NOMO-1 (cell line): Measurements from ENCODE around the gene TLX1.
"Not testable (repeated sequence)": the region's sequence is repeated elsewhere in the genome, so short reads cannot be mapped to it uniquely, and the experiment has no call there.

Experiments
- DNase-seq, 2 experiments: peaks; one replicate each; lab custom pipeline; 2025; ENCODE audit not compliant: unreplicated experiment in 2 of 2; lab: John Stamatoyannopoulos, UW

The TLX1 gene

DNA sequence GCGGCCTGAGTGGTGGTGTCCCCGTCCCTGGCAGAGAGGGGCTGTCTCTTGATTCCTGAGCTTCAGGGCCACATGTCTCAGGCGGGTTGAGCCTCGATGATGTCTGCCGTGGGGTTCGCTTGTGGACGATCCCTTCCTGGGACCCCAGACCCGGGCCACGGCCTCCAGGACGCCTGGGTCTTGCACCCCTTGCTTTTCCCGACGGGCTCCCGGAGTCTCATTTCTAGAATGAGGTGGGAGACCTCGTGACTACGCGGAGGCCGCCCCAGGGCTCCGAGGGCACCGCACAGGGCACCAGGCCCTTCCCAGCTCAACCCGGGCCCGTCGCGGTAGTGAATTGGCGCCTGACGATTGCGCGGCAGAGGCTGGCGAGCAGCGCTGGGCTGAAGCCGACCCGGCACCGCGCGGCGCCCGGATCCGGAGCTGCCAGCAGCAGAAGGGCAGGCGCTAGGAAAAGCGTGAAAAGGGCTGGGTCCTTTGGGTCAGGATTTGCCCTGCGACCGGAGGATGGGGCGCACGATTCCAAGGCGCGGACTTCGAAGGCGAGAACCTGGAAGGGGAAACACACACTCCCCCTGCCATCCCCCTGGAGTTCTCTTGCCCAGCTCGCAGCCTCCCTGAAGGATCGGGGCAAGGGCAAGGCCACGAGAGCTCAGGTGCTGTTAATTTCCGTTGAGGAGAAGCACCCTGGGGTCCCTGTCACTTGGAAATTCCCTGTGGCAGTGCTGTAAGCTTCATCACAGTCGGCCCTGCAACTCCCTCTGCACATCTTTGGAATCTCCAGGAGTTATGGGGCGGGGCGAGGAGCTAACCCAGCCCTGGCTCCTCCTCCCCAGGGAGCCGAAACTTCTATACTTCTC is 15.5 kb downstream of the TLX1 start:
- no peak for DNase-seq

DNA sequence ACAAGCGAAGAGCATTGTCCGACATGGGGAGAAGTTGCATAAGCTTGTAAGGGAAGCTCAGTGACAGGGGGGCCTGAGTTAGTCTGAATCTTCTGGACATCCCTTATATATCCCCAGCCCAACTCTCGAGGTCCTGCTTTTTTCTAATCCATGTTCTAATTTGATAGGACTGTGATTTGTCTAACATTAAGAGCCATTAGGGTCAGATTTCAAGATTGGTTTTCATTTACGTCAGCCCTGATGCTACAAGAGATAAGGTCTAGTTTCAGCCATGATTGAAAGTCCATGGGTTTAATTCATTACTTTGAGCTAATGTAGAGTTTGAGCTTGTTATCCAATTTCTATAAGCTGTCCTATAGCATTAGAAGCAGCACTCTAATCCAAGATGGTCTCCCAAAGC is 20.3 kb downstream of the TLX1 start:
- no peak for DNase-seq

DNA sequence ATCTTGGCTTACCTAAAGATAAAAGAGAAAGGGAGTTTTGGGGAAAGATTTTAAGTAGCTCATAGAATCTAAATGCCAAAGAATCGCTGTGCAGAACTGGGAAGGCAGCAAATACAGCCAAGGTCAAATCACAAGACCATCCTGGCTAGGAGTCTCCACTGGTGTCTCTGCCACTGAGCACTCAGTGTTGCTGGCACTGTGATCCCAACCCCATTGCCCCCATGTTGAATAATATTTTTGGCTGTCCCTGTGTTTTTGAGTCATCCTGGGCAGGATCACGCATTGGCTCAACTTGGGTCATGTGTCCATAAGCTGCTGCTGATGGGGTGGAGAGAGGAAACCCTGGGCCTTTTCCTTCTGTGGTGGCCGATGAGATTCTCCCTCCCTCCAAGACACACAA is 21.2 kb downstream of the TLX1 start:
- no peak for DNase-seq

GRCh38 chr10:101154506-101154905 is 23.4 kb downstream of the TLX1 start:
- not testable (repeated sequence) for DNase-seq

DNA sequence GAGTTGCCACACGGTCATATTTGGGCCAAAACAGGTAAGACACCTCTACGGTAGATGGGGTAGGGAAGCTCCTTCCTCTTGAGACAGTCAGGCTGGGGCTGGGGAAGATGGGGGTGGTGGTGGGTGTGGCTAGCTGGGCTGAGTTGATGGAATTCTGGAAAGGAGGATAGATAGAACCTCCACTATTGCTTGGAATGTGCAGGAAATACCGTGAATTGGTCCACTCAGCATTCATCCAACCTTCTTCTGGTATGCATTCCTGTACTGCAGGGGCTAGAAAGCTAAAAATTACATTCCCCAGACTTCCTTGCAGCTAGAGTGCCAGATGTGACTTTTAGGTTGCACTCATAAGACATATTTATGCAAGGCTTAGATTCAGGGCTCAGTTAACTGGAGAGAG is 24.8 kb downstream of the TLX1 start:
- no peak for DNase-seq

DNA sequence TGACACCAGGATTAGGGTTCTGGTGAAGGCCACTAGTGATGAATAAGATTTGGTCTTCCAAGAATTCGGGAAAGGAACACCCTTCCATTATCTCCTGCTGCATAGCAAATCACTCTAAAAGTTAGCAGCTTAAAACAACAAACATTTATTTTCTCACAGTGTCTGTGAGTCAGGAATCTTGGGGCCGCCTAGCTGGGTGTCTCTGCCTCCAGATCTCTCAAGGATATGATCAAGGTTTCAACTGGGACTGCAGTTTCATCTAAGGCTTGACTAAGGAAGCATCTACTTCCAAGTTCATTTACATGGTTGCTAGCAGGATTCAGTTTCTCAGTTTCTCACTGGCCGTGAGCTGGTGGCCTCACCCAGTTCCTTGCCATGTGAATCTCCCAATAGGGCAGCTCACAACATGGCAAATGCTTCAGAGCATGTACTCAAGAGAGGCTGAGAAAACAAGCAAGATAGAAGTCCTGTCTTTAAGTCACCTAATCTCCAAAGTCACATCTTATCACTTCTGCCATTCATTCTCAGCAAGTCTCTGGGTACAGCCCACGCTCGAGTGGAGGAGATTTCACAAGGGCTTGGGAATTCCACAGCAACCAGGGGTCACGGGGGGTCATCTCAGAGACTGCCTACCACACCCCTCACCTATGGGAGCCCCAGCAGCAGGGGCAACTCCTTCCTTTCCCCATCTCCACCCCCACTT is 26.8 kb downstream of the TLX1 start:
- no peak for DNase-seq

- no peak for DNase-seq
Observed at GRCh38 chr10:101158459-101159058, 27.5 kb downstream of the TLX1 start.

- peak; percentile 68 to 70 for DNase-seq
Observed at GRCh38 chr10:101161494-101162299, 30.6 kb downstream of the TLX1 start.

GRCh38 chr10:101162677-101163076 is 31.6 kb downstream of the TLX1 start:
- DNase-seq, result no peak

GRCh38 chr10:101164020-101164419 is 32.9 kb downstream of the TLX1 start:
- DNase-seq, result no peak

DNA sequence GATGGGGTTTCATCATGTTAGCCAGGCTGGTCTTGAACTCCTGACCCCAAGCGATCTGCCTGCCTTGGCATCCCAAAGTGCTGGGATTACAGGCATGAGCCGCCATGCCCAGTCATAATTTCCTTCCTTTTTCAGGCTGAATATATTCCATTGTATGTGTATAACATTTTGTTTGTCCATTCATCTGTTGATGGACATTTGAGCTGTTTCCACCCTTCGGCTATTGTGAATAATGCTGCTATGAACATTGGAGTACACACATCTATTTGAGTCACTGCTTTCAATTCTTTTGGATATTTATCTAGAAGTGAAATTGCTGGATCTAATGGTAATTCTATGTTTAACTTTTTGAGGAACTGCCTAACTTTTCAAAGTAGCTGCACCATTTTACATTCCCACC is 34.6 kb downstream of the TLX1 start:
- no peak for DNase-seq

GRCh38 chr10:101166430-101166829 is 35.3 kb downstream of the TLX1 start:
- DNase-seq, result no peak

- no peak for DNase-seq
Observed at GRCh38 chr10:101172741-101173140, 41.6 kb downstream of the TLX1 start.

- DNase-seq, result no peak
Observed at GRCh38 chr10:101174319-101174718, 43.2 kb downstream of the TLX1 start.

DNA sequence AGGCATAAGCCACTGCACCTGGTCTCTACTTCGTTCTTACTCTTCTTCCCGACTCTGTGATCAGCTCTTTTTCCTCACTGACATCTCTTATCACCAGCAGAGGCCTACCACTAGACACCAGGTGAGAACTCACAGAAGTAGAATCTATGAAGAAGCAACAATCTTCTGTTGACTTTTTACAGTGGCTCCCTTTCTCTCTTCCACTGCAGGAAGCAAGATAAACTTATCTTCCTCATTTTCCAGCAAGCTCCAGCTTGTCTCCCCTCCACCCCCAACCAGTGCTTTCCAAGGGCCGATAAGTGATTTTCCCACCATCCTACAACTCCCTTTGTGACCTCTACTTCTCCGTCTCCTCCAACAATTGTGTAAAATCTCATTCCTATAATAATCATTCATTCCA is 45.5 kb downstream of the TLX1 start:
- DNase-seq, result no peak

GRCh38 chr10:101182936-101183335 is 51.8 kb downstream of the TLX1 start:
- DNase-seq, result no peak

- DNase-seq, result no peak
Observed at GRCh38 chr10:101183458-101184183, 52.5 kb downstream of the TLX1 start.
